22Rv1 (cell line): ENCODE results near the gene BAG2.

Experiments
- H3K27ac ChIP-seq: fragments of 450-650 bp; 2 replicates; pipeline ENCODE4 v1.5.1; 2017
- CTCF ChIP-seq: fragments of 450-650 bp; IDR thresholded peaks from 2 replicates; pipeline ENCODE4 v1.5.1; 2017; ENCODE audit warnings: mild to moderate bottlenecking
- ZFX ChIP-seq: fragments of 450-650 bp; IDR thresholded peaks from 2 replicates; pipeline ENCODE4 v1.6.1; 2017; ENCODE audit warnings: antibody characterized with exemption, borderline replicate concordance

BAG2 gene

DNA sequence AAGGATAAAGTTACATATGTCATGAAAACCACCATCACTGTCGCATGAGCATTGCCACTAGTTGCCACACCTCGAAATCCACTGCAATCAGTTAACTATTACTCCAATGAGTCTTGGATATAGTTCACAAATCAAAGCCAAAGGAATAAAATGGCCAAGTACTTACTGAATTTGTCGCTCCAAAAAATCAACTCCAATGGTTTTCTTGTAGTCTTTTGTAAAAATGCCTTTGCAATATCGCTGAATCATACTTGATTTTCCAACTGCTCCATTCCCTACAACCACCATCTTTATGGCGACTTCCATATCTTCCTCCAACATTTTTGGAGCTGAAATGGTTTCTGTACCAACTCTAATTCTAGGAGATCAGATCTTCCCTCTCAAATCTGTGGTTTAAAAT lies 37.9 kb downstream of the BAG2 start:
- no peak for TF ChIP-seq ZFX
- no peak for TF ChIP-seq CTCF
- no peak overlapping the region for H3K27ac ChIP-seq

DNA sequence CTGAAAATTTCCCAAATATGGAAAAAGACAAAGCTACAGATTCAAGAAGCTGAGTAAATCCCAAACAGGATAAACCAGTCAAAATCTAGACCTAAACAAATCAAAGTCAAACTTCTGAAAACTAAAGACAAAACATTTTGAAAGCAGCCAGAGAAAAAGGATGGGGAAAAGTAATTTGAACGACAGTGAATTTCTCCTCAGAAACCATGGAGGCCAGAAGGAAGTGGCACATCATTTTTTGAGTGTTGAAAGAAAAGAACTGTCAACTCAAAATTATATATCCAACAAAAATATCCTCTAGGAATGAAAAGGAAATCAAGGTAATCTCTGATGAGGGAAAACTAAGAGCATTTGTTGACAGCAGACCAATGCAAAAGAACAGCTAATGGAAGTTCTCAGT lies 43.1 kb downstream of the BAG2 start:
- TF ChIP-seq CTCF (no peak), ZFX (no peak)
- no peak overlapping the region for H3K27ac ChIP-seq

DNA sequence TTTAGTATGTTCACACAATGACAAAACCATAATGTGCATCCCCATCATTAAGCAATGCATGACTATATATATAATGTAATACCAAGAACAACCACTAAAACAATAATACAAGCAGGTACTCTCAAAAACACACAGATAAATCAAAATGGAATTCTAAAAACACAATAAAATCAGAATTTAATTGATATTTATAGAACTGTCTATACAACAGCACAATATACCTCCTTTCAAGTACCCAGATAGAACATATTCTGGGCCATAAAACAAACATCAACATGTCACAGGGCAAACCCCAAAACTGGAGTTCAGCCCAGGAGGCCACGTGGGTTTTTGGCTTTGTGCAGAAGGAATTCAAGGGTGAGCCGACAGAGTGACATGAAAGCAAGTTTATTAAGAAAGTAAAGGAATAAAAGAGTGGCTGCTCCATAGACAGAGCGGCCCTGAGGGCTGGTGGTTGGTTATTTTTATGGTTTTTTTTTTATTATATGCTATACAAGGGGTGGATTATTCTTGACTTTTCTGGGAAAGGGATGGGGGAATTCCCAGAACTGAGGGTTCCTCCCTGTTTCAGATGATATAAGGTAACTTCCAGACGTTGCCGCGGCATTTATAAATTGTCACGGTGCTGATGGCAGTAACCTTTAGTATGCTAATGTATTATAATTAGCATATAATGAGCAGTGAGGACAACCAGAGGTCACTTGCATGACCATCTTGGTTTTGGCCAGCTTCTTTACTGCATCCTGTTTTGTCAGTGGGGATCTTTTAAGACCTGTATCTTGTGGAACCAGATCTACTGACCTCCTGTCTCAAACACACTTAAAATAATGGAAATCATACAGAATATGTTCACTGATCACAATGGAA lies 44.3 kb downstream of the BAG2 start:
- no peak for TF ChIP-seq ZFX
- TF ChIP-seq CTCF, result peak; percentile 15; the same call in 1 of the 2 replicates
- H3K27ac ChIP-seq, result no peak overlapping the region

- no peak overlapping the region for H3K27ac ChIP-seq
- TF ChIP-seq ZFX (no peak), CTCF (no peak)
Measured at GRCh38 chr6:57217270-57217669, 45.1 kb downstream of the BAG2 start.

DNA sequence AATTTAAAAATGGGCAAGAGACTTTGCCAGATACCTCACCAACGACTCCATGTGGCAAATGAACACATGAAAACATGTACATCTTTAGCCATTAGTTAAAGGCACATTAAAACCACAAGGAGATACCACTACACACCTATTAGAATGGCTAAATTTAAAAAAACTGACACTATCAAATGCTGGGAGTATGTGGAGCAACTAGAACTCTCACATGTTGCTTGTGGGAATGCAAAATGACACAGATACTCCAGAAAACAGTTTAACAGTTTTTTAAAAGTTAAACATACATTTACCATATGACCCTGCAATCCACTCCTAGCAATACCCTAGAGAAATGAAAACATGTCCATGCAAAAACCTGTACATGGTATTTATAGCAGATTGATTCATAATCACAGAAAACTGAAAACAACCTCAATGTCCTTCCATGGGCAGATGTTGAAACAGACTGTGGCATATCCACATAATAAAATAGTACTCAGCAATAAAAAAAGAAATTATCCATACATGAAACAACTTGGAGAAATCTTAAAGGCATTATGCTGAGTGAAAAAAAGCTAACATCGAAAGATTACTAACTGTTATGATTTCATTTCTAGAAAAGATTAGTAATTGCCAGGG lies 48.1 kb downstream of the BAG2 start:
- H3K27ac ChIP-seq, result no peak overlapping the region
- TF ChIP-seq CTCF, result no peak

DNA sequence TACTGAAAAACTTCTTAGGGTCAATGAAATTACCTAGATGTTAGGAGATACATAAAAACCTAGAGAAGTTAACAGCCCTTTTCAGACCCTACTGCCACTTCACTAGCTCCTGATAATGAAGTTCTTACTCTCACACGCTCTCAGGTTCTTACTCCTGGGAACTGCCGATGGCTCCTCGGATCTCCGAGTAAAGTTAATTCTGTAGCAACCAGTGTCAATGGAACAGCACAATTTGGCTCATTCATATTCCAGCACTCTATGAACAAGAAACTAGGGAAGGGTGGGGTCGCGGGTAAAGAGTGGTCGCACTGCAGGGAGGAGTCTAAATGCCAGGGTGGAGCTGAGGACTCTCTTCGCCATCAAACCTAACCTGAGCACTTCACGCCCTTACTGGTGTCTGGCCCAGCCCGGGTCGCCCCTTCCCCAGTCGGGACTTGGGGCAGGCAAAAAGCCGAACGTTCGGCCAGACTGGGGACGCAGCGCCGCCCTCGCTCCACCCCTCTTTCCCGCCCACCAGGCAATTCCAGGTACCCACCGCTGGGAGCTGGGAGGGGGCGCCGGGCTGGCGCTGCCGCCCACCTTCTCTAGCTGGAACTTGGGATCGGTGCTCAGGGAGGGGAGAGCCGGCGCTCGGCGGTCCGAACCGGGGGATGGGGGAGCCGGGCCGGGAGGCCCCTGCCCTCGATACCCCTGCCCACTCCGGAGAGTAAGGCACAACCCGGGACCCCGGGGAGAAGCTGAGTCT lies 49.2 kb downstream of the BAG2 start:
- no peak for TF ChIP-seq ZFX
- peak; percentile 51 for TF ChIP-seq CTCF
- peak overlapping the region; percentile 79 for H3K27ac ChIP-seq
